Keratinocyte (primary cell): ENCODE data around the gene CRACR2A.

Source experiments
- CTCF ChIP-seq, 3 experiments: IDR thresholded peaks in 1 of 3; conservative IDR thresholded peaks in 1 of 3; optimal IDR thresholded peaks in 1 of 3; 2 replicates in 2 of 3; 3 replicates in 1 of 3; pipeline versions ENCODE3 to v1.5.1; 2011; ENCODE audit warnings: low read length in 3 of 3, mild to moderate bottlenecking in 3 of 3, moderate library complexity in 2 of 3, control low read depth in 1 of 3, inconsistent platforms in 1 of 3; ENCODE audit not compliant: insufficient read depth in 2 of 3; ENCODE audit errors: extremely low read depth in 1 of 3
- EZH2 ChIP-seq: IDR thresholded peaks from one replicate; pipeline ENCODE4 v1.6.1; 2012; ENCODE audit warnings: inconsistent platforms, mild to moderate bottlenecking, low read length, moderate library complexity

GRCh38 chr12:3594966-3595365, 157.9 kb downstream of the CRACR2A start:
- no peak for TF ChIP-seq CTCF (optimal IDR thresholded peaks at IDR 0.05 in 1 of 3, IDR thresholded peaks at IDR 0.05 in 1 of 3, conservative IDR thresholded peaks at IDR 0.05 in 1 of 3; ENCODE audit: extremely low read depth in 1 of 3, insufficient read depth in 2 of 3, low read length in 3 of 3)
- no peak for TF ChIP-seq EZH2
